ENCODE results near the gene KNDC1. TPM values are rescaled to one million over a fixed set of nuclear protein-coding genes. Genes with fewer than 3 reads are reported as not detected.

The KNDC1 gene
- total RNA-seq, 3 donors from 2014 or later, result 0.98 to 2.3 TPM; not detected in 1

GRCh38 chr10:133126431-133127290 lies 33.4 kb upstream of the KNDC1 start:
- H3K36me3 ChIP-seq, result no peaks in the 10 kb centered on the region
- peak in 1 of 2 donors; percentile 43 for DNase-seq (ENCODE audit: low spot score in 2 of 2)
- intact Hi-C loops (cut with DNase I; ENCODE audit: low total_unique reads), result loop anchor here (5.0 kb wide), 1 partner anchor 424 kb away; no protein-coding TSS in a partner anchor
- peaks cover 0 to 66% of the 10 kb centered on the region in 2 donors for H3K27me3 ChIP-seq
- no peak overlapping the region for H3K4me3 ChIP-seq
- no peaks in the 10 kb centered on the region for H3K4me1 ChIP-seq
- H3K9me3 ChIP-seq, result no peaks in the 10 kb centered on the region
- TF ChIP-seq POLR2A (IDR thresholded peaks at IDR 0.05), result no peak
- no peak overlapping the region for H3K27ac ChIP-seq

- H3K27me3 ChIP-seq, result peaks cover 0 to 75% of the 10 kb centered on the region in 2 donors
Observed at GRCh38 chr10:133127291-133128125, 32.5 kb upstream of the KNDC1 start.

GRCh38 chr10:133128126-133129070 lies 31.6 kb upstream of the KNDC1 start:
- H3K27me3 ChIP-seq, result peaks cover 0 to 71% of the 10 kb centered on the region in 2 donors
- intact Hi-C loops (cut with DNase I; ENCODE audit: low total_unique reads), result loop anchor here (5.0 kb wide), 1 partner anchor 426 kb away; no protein-coding TSS in a partner anchor
- H3K27ac ChIP-seq, result no peak overlapping the region

More at GRCh38 chr10:133127291-133128125, 32.5 kb upstream of the KNDC1 start:
- Histone ChIP-seq H3K27ac (no peak overlapping the region), H3K4me3 (no peak overlapping the region), H3K36me3 (no peaks in the 10 kb centered on the region), H3K9me3 (no peaks in the 10 kb centered on the region), H3K4me1 (no peaks in the 10 kb centered on the region)
- TF ChIP-seq POLR2AphosphoS5 (IDR thresholded peaks at IDR 0.05), result no peak
- TF ChIP-seq CTCF (IDR thresholded peaks at IDR 0.05), result no peak
- no peak for TF ChIP-seq POLR2A (IDR thresholded peaks at IDR 0.05)
- intact Hi-C loops (cut with DNase I; ENCODE audit: low total_unique reads), result loop anchor here (5.0 kb wide), 1 partner anchor 425 kb away; no protein-coding TSS in a partner anchor
- peak in 1 of 2 donors; percentile 42 for DNase-seq (ENCODE audit: low spot score in 2 of 2)

DNA sequence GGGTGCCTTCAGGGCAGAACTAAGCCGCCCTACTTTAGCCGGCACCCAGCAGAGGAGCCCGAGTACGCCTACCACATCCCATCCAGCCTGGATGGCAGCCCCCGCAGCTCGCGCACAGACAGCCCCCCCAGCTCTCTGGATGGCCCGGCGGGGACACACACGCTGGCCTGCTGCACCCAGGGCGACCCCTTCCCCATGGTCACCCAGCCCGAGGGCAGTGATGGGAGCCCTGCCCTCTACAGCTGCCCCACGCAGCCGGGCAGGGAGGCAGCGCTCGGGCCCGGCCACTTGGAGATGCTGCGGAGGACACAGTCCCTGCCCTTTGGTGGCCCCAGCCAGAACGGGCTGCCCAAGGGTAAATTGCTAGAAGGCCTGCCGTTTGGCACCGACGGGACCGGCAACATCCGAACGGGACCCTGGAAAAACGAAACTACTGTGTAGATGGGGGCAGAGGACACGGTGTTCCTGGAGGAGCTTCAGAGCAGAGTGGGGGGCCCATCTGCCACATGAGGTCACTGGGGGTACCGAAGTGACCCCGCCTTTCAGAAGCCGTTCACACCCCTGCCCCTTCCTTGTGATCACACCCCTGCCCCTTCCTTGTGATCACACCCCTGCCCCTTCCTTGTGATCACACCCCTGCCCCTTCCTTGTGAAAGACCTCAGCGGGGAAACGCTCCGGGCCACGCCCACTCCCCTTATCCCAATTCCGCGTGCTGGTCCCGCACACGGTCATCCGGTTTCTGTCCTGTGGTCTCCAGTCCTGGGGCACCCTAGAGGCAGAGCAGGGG lies 30.8 kb upstream of the KNDC1 start:
- Histone ChIP-seq H3K9me3 (no peaks in the 10 kb centered on the region), H3K36me3 (no peaks in the 10 kb centered on the region), H3K4me3 (no peak overlapping the region), H3K27ac (no peak overlapping the region), H3K4me1 (no peaks in the 10 kb centered on the region), H3K27me3 (peaks cover 0 to 69% of the 10 kb centered on the region in 2 donors)
- TF ChIP-seq POLR2A (IDR thresholded peaks at IDR 0.05), result no peak
- no peak for TF ChIP-seq POLR2AphosphoS5 (IDR thresholded peaks at IDR 0.05)
- TF ChIP-seq CTCF (IDR thresholded peaks at IDR 0.05), result no peak
- DNase-seq (ENCODE audit: low spot score in 2 of 2), result peak in 1 of 2 donors; percentile 15
- intact Hi-C loops (cut with DNase I; ENCODE audit: low total_unique reads), result loop anchor here (5.0 kb wide), 1 partner anchor 427 kb away; no protein-coding TSS in a partner anchor

More at GRCh38 chr10:133128126-133129070, 31.6 kb upstream of the KNDC1 start:
- no peaks in the 10 kb centered on the region for H3K36me3 ChIP-seq
- no peak overlapping the region for H3K4me3 ChIP-seq
- TF ChIP-seq CTCF (IDR thresholded peaks at IDR 0.05), result no peak
- TF ChIP-seq POLR2AphosphoS5 (IDR thresholded peaks at IDR 0.05), result no peak
- TF ChIP-seq POLR2A (IDR thresholded peaks at IDR 0.05), result no peak
- peak in 1 of 2 donors; percentile 48 for DNase-seq (ENCODE audit: low spot score in 2 of 2)
- H3K9me3 ChIP-seq, result no peaks in the 10 kb centered on the region
- no peaks in the 10 kb centered on the region for H3K4me1 ChIP-seq
